MV-4-11 (cell line): ENCODE measurements around the gene DDIAS.
"Not testable (repeated sequence)": the region's sequence is repeated elsewhere in the genome, so short reads cannot be mapped to it uniquely, and the experiment has no call there.

Source experiments
- DNase-seq: peaks from one replicate; lab custom pipeline; 2025; lab: John Stamatoyannopoulos, UW

DDIAS gene

DNA sequence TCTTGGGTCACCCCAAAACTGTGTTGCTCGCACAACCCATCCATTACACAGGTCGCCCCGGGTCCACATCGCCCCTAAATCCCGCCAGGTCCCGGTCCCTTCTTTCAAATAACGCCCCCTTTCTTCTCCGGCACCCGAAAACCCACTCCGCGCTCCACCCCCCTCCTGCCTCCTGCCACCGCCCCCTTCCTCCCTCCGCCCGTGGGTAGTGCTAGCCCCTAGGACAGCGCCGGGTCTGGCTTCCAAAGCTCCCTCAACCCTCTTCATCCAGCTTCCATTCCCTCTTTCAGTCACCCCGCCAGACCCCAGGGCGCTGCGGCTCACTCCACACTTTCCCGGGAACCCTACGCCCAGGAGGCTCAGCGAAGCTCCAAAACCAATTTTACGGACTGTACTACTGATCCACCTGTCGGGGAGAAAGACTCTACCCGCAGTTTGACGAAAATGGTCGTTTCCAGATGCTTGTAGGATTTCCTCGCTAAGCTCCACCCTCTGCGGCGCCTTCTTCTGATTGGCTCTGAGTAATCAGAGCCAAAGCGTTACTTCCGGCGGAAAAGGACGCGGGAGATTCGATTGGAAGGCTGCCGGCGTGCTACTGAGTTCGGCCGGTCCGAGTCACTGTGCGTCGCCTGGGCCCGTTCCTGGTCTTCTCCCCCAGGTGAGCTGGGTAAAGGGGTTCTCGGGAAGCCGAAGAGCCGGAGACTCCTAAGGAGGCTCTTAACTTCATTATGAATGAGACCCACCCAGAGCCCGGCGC lies at the start of gene DDIAS:
Gene DDIAS, plus strand, starts transcription at position 572 of the 757 bp plus-strand sequence. CDS start 13,003 bp downstream, outside the sequence.
- peak; percentile 97 for DNase-seq

- no peak for DNase-seq
Measured at GRCh38 chr11:82854242-82854641, 47.3 kb upstream of the DDIAS start.

GRCh38 chr11:82854916-82855315 lies 46.6 kb upstream of the DDIAS start:
- DNase-seq, result not testable (repeated sequence)

DNA sequence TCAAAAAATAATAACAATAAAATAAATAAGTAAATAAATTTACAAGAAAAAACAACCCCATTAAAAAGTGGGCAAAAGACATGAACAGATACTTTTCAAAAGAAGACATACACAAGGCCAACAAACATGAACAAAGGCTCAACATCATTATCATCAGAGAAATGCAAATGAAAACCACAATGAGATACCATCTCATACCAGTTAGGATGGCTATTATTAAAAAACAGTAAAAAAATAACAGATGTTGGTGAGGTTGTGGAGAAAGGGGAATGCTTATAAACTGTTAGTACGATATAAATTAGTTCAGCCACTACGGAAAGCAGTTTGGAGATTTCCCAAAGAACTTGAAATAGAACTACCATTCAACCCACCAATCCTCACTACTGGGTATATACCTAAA lies 45.9 kb upstream of the DDIAS start:
- DNase-seq, result no peak

- DNase-seq, result no peak
Measured at GRCh38 chr11:82857145-82857544, 44.4 kb upstream of the DDIAS start.

- no peak for DNase-seq
Measured at GRCh38 chr11:82858133-82858532, 43.4 kb upstream of the DDIAS start.

- DNase-seq, result no peak
Measured at GRCh38 chr11:82858556-82859091, 42.9 kb upstream of the DDIAS start.

DNA sequence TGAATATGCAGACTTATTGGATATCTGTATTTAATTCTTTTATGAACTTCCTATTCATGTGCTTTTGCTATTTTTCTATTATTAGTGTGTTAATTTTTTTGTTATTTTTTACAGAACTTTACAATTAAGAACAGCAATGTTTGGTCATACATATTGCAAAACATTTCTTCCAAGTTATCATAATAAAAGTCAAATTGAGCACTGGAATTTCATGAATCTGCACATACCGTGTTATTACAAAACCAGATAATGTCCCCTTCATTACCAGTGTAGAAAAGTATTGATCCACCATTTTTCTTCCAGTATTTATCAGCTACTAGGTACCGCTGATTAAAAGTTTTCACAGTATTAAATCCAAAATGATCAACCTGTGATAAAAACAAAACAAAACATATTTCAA lies 41.8 kb upstream of the DDIAS start:
- no peak for DNase-seq

DNA sequence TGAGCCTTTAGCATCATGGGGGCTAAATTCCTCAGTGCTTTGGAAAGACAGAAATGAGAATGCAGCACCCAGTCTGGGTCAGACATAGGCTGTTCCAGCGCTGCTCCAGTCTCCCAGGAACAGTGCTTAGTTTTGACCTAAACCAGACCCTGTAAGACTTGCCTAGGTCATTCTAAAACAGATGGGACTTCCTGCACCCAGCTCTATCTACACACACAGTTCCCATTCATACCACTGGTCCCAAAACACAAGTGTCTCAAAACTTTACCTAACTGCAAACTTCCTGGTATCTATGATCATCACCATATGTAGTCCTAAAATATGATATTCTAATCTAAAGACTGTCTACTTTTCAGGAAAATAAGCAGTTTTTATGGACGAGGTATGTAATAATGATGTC lies 39.2 kb upstream of the DDIAS start:
- no peak for DNase-seq

- DNase-seq, result no peak
Measured at GRCh38 chr11:82863209-82863608, 38.3 kb upstream of the DDIAS start.

DNA sequence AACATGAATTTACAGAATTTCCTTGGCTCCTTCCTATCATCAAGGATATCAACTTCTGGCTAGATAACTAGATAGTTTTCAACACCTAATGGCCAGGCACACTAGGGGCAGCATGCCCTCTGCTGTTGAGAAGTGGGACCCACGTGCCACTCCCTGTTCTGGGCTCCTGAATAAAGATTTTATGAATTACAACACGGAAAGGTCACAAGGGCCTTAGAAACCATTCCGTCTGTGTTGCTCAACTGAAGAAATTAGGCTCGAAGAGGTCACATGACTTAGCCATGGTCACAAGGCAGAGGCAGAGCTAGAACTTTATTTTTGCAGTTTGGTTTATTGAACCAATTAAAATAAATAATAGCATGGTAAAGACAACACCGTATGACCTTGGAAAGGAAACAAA lies 37.3 kb upstream of the DDIAS start:
- peak; percentile 89 for DNase-seq

DNA sequence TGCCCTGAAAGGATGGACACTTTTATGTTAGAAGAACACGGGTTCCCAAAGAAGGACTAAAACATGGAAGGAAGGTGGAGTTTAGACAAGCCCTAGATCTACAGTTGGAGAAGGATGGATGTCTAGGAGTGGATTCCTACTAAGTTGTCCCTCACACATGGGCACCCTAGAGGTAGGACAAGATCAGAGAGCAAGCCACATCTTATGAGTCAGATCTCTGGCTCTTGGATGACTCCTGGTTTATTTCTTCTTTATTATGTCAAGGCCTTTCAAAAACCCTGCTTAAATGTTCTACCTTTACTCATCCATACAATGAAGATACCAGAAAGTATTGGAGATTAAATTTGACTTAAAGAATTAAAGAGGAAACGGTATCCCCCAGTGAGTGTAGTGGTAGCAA lies 35.7 kb upstream of the DDIAS start:
- no peak for DNase-seq

DNA sequence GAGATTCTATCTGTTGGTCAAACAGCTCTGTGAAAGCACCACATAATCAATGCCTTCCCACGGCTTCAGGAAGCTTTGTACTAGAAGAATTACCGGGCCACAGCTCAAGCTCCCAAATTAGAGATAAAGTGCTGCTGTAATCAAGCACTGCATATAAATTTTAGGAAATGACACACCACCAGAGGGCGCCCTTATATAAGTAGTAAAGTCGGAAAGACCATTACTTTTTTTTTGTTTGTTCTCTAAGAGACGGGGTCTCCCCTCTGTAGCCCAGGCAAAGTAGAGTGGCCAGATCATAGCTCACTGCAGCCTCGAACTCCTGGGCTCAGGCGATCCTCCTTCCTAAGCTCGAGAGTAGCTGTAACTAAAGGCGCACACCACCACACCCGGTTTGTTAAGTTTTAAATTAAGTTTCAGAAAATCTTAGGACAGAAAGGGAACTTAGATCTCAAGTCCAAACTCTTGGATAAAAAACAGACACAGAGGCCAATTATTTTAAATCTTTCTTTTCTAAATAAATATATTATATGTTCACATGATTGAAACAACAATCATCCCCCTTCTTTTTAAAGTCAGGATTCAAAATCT lies 33.9 kb upstream of the DDIAS start:
- peak; percentile 71 for DNase-seq

DNA sequence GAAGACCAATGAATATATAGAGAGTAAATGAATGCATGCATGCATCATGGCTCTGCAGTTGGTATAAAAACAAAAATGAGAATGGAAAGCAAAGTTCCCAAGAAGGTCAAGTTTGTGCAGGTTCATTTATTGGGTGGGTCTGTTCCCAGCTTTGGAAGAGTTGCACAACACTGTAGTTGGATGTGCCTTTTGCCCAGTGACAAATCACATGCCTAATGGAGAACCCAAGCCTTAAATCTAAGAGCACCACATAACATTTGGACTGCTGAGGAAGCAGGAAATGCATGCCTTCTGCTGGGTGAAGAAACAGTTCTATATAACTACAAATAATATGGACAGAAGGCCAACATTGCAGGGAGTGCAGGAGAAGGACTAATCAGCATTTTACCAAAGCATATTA lies 31.9 kb upstream of the DDIAS start:
- no peak for DNase-seq

- no peak for DNase-seq
Measured at GRCh38 chr11:82871646-82872045, 29.9 kb upstream of the DDIAS start.

- no peak for DNase-seq
Measured at GRCh38 chr11:82872377-82873150, 29.0 kb upstream of the DDIAS start.

- DNase-seq, result no peak
Measured at GRCh38 chr11:82873919-82874333, 27.6 kb upstream of the DDIAS start.

GRCh38 chr11:82874646-82875523 lies 26.7 kb upstream of the DDIAS start:
- DNase-seq, result no peak

GRCh38 chr11:82883853-82884252 lies 17.7 kb upstream of the DDIAS start:
- no peak for DNase-seq

GRCh38 chr11:82889133-82890001 lies 12.2 kb upstream of the DDIAS start:
- peak; percentile 91 for DNase-seq

GRCh38 chr11:82890002-82890341 lies 11.6 kb upstream of the DDIAS start:
- no peak for DNase-seq
